IPS DF 6.9 (cell line): ENCODE measurements around the gene SEC63.
"Not testable (repeated sequence)": the region's sequence is repeated elsewhere in the genome, so short reads cannot be mapped to it uniquely, and the experiment has no call there.

Experiments
- DNase-seq: peaks from one replicate; pipeline ENCODE4 v3.0.0-alpha.2; 2013; ENCODE audit warnings: low read depth, low spot score
- H3K27ac ChIP-seq: one replicate; pipeline ENCODE4 v1.5.1; 2013; ENCODE audit warnings: low read length, control low read depth
- H3K27me3 ChIP-seq: 2 replicates; pipeline ENCODE4 v1.6.1; 2013; ENCODE audit warnings: mild to moderate bottlenecking, low read length; ENCODE audit not compliant: control insufficient read depth, insufficient read depth
- H3K36me3 ChIP-seq: 2 replicates; pipeline ENCODE4 v1.6.1; 2013; ENCODE audit warnings: low read length; ENCODE audit not compliant: control insufficient read depth, insufficient read depth
- H3K4me1 ChIP-seq: 2 replicates; pipeline ENCODE4 v1.6.1; 2013; ENCODE audit warnings: low read length; ENCODE audit not compliant: control insufficient read depth, insufficient read depth
- H3K4me3 ChIP-seq: 2 replicates; pipeline ENCODE4 v1.5.1; 2013; ENCODE audit warnings: mild to moderate bottlenecking, low read length
- H3K9me3 ChIP-seq: 2 replicates; pipeline ENCODE4 v1.6.1; 2013; ENCODE audit warnings: low read length, inconsistent platforms; ENCODE audit not compliant: control insufficient read depth, insufficient read depth
- WGBS: extraction: QIAGEN DNeasy Blood & Tissue Kit; methylation state at CpG from one replicate; pipeline ENCODE4 v1.1.7; 2013; ENCODE audit warnings: mixed read lengths, missing lambda C conversion rate; ENCODE audit not compliant: insufficient read length, insufficient coverage; 5-methylcytosine and 5-hydroxymethylcytosine counted together

The SEC63 gene

DNA sequence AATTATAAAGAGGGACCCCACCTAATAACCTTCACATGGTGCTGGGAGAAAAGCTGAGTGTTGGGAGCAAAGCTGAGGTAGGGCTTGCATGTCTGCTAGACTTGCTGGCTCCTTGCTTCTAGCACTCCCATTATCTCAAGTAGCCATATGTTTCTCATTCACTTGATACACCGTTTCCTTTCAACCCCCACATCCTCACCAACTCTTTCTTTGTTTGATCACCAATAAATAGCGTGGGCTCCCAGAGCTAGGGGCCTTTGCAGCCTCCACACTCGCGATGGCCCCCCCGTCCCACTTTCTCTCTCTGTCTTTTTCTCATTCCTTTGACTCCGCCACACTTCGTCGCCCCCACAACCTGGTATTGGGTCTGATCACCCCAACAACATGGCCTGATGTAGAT, 32.6 kb upstream of the SEC63 start:
- H3K4me3 ChIP-seq, H3K9me3 ChIP-seq, H3K36me3 ChIP-seq, H3K27ac ChIP-seq, H3K27me3 ChIP-seq, H3K4me1 ChIP-seq, DNase-seq: not testable (repeated sequence)
- WGBS: 100% methylated on average over 1 of the region's 8 CpGs

- Histone ChIP-seq H3K36me3 (no peaks in the 10 kb centered on the region), H3K4me1 (peaks cover 3% of the 10 kb centered on the region; the same call in 1 of the 2 replicates), H3K27me3 (no peaks in the 10 kb centered on the region), H3K27ac (no peak overlapping the region), H3K4me3 (no peak overlapping the region), H3K9me3 (no peaks in the 10 kb centered on the region)
- no peak for DNase-seq
- no CpG with 5 or more reads among the region's 6 CpGs for WGBS
Measured at GRCh38 chr6:107989166-107990094, 31.4 kb upstream of the SEC63 start.

GRCh38 chr6:107988570-107988969, 30.6 kb upstream of the SEC63 start:
- Histone ChIP-seq H3K9me3 (no peaks in the 10 kb centered on the region), H3K36me3 (no peaks in the 10 kb centered on the region), H3K4me1 (peaks cover 3% of the 10 kb centered on the region; the same call in 1 of the 2 replicates), H3K27ac (no peak overlapping the region), H3K27me3 (no peaks in the 10 kb centered on the region), H3K4me3 (no peak overlapping the region)
- WGBS: no CpG with 5 or more reads among the region's 3 CpGs
- no peak for DNase-seq

GRCh38 chr6:107987805-107988204, 29.8 kb upstream of the SEC63 start:
- H3K9me3 ChIP-seq: no peaks in the 10 kb centered on the region
- no peak overlapping the region for H3K27ac ChIP-seq
- H3K4me3 ChIP-seq: no peak overlapping the region
- no CpG with 5 or more reads among the region's 3 CpGs for WGBS
- peaks cover 3% of the 10 kb centered on the region; the same call in 1 of the 2 replicates for H3K4me1 ChIP-seq
- H3K36me3 ChIP-seq: no peaks in the 10 kb centered on the region
- no peaks in the 10 kb centered on the region for H3K27me3 ChIP-seq
- DNase-seq: no peak

DNA sequence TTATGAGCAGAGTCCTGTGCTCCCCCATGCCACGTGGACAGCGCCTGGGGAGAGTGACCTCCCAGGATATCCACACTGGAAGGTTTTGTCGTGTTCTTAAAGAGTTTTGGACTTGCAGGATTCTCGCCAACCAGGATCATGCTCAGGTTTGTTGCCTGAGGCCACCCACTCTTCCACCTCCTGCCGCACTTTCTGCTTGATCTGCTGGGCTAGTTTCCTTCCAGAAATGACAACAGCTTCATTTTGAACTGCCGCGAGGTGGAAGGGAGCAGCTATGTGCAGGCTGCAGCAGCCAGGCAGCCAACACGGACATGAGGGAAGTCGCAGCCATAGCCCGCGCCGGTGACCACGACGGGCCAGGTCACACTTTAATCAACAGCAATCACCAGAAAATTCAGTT, 27.7 kb upstream of the SEC63 start:
- WGBS: no CpG with 5 or more reads among the region's 14 CpGs
- Histone ChIP-seq H3K36me3 (no peaks in the 10 kb centered on the region), H3K9me3 (no peaks in the 10 kb centered on the region), H3K27ac (no peak overlapping the region), H3K4me3 (no peak overlapping the region), H3K4me1 (peaks cover 2% of the 10 kb centered on the region; the same call in 1 of the 2 replicates), H3K27me3 (no peaks in the 10 kb centered on the region)
- DNase-seq: no peak

DNA sequence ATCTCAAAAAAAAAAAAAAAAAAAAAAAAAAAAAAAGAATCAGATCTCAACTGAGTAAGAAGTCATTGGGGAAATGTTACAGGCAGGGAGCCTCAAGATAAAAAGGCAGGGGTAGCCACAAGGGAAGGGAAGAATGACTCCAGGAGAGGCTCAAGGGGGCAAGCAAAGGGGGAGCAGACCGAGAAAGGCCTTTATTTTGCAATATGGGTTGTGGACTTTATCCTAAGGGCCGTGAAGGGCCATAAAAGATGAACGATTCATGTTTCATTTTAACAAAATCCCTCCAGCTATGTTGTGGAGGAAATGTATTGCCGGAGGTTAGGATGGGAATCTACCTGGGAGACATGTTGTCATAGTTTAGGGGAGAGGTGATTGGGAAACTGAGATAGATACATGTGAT, 25.8 kb upstream of the SEC63 start:
- no CpG with 5 or more reads among the region's 4 CpGs for WGBS
- no peak for DNase-seq
- Histone ChIP-seq H3K4me3 (no peak overlapping the region), H3K36me3 (no peaks in the 10 kb centered on the region), H3K4me1 (no peaks in the 10 kb centered on the region), H3K27me3 (no peaks in the 10 kb centered on the region), H3K9me3 (no peaks in the 10 kb centered on the region), H3K27ac (no peak overlapping the region)

DNA sequence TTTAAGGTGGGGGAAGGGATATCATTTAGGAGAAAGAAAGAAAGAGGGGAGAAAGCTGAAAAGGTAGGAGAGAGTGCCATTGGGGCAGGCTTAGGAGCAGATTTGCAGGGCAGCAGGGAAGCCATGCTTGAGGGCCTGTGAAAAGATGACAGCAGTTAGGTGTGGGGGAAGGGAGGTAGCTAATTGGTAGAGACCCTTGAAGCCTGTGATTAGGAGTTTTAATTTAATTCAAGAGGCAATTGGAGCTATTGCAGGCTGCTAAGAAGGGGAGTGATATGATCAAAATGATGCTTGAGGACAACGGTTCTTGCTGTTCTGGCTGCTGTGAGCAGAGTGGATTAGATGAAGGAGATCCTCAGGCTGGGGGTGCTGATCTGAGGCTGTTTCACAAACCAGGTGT, 24.5 kb upstream of the SEC63 start:
- WGBS: no CpG with 5 or more reads among the region's 1 CpG
- H3K9me3 ChIP-seq: no peaks in the 10 kb centered on the region
- no peak overlapping the region for H3K27ac ChIP-seq
- no peak for DNase-seq
- H3K27me3 ChIP-seq: no peaks in the 10 kb centered on the region
- H3K4me1 ChIP-seq: no peaks in the 10 kb centered on the region
- no peak overlapping the region for H3K4me3 ChIP-seq
- H3K36me3 ChIP-seq: no peaks in the 10 kb centered on the region

DNA sequence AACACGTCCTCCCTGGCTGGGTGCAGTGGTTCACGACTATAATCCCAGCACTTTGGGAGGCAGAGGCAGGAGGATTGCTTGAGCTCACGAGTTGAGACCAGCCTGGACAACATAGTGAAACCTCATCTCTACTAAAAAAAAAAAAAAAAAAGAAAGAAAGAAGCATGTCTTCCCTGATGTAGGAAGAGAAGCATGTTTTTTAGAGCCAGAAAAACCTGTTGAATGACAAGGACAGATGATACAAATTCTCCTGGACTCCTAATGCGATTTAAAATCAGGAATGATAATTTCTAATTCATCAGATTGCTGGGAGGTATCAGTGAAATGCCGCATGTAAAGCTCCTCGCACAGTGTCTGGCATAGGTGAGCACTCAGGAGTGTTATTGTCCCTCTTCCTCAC, 23.7 kb upstream of the SEC63 start:
- Histone ChIP-seq H3K9me3 (no peaks in the 10 kb centered on the region), H3K4me1 (no peaks in the 10 kb centered on the region), H3K36me3 (no peaks in the 10 kb centered on the region), H3K4me3 (no peak overlapping the region), H3K27me3 (no peaks in the 10 kb centered on the region), H3K27ac (no peak overlapping the region)
- WGBS: no CpG with 5 or more reads among the region's 6 CpGs
- no peak for DNase-seq

- Histone ChIP-seq H3K4me3 (no peak overlapping the region), H3K36me3 (no peaks in the 10 kb centered on the region), H3K27ac (no peak overlapping the region), H3K27me3 (no peaks in the 10 kb centered on the region), H3K9me3 (no peaks in the 10 kb centered on the region), H3K4me1 (no peaks in the 10 kb centered on the region)
- WGBS: no CpG with 5 or more reads among the region's 1 CpG
- DNase-seq: no peak
Measured at GRCh38 chr6:107977283-107977682, 19.3 kb upstream of the SEC63 start.

GRCh38 chr6:107976155-107976783, 18.3 kb upstream of the SEC63 start:
- Histone ChIP-seq H3K9me3 (no peaks in the 10 kb centered on the region), H3K27ac (no peak overlapping the region), H3K36me3 (no peaks in the 10 kb centered on the region), H3K27me3 (no peaks in the 10 kb centered on the region), H3K4me3 (no peak overlapping the region), H3K4me1 (no peaks in the 10 kb centered on the region)
- no peak for DNase-seq
- no CpG with 5 or more reads among the region's 4 CpGs for WGBS
